HG03575 (cell line): ENCODE data around the gene PPP1R17.

ENCODE experiments used
- ATAC-seq: cut with Tn5 transposase; IDR thresholded peaks from one replicate; pipeline ENCODE4 v1.9.1; 2021; ENCODE audit not compliant: unreplicated experiment, insufficient number of reproducible peaks, low FRiP score; ENCODE audit errors: extremely low read depth

Gene PPP1R17

GRCh38 chr7:31687024-31687748 is at the start of gene PPP1R17:
Gene PPP1R17 (plus strand): TSS chr7:31687215. CDS start chr7:31692442, 5,227 bp downstream.
- ATAC-seq = no peak

GRCh38 chr7:31640381-31640780 is 46.6 kb upstream of the PPP1R17 start:
- ATAC-seq = no peak

GRCh38 chr7:31642681-31643115 is 44.3 kb upstream of the PPP1R17 start:
- ATAC-seq = no peak

- ATAC-seq = no peak
These were observed 40.1 kb upstream of the PPP1R17 start for GRCh38 chr7:31646942-31647341.

- no peak for ATAC-seq
These were observed 39.5 kb upstream of the PPP1R17 start for GRCh38 chr7:31647511-31647910.

- no peak for ATAC-seq
These were observed 38.7 kb upstream of the PPP1R17 start for GRCh38 chr7:31648288-31648687.

GRCh38 chr7:31648880-31649279 is 38.1 kb upstream of the PPP1R17 start:
- no peak for ATAC-seq

GRCh38 chr7:31651234-31652062 is 35.6 kb upstream of the PPP1R17 start:
- no peak for ATAC-seq

- no peak for ATAC-seq
These were observed 35.0 kb upstream of the PPP1R17 start for GRCh38 chr7:31652063-31652326.

- ATAC-seq = no peak
These were observed 23.9 kb upstream of the PPP1R17 start for GRCh38 chr7:31663072-31663471.

GRCh38 chr7:31664890-31665289 is 22.1 kb upstream of the PPP1R17 start:
- ATAC-seq = no peak

- no peak for ATAC-seq
These were observed 21.5 kb upstream of the PPP1R17 start for GRCh38 chr7:31665546-31665945.

- no peak for ATAC-seq
These were observed 17.6 kb upstream of the PPP1R17 start for GRCh38 chr7:31669461-31669860.

- no peak for ATAC-seq
These were observed 7.3 kb upstream of the PPP1R17 start for GRCh38 chr7:31679574-31680305.

- ATAC-seq = no peak
These were observed 3.4 kb upstream of the PPP1R17 start for GRCh38 chr7:31683445-31684225.

GRCh38 chr7:31688372-31688771 is 1.4 kb downstream of the PPP1R17 start:
- peak; percentile 97 for ATAC-seq

GRCh38 chr7:31688996-31689395 is 2.0 kb downstream of the PPP1R17 start:
- ATAC-seq = no peak

- ATAC-seq = no peak
These were observed 3.9 kb downstream of the PPP1R17 start for GRCh38 chr7:31690935-31691334.

GRCh38 chr7:31692451-31692850 is 5.4 kb downstream of the PPP1R17 start:
- ATAC-seq = no peak
